ENCODE results near the gene CFH.
"Not testable (repeated sequence)": the region's sequence is repeated elsewhere in the genome, so short reads cannot be mapped to it uniquely, and the experiment has no call there.

CFH gene

GRCh38 chr1:196765019-196765740 lies 113.3 kb downstream of the CFH start:
- not testable (repeated sequence) for DNase-seq (ENCODE audit: low read depth in 3 of 3)

GRCh38 chr1:196769823-196770222 lies 118.0 kb downstream of the CFH start:
- not testable (repeated sequence) for DNase-seq (ENCODE audit: low read depth in 3 of 3)

GRCh38 chr1:196773713-196774112 lies 121.9 kb downstream of the CFH start:
- DNase-seq (ENCODE audit: low read depth in 3 of 3) = no peak

GRCh38 chr1:196774175-196774574 lies 122.3 kb downstream of the CFH start:
- no peak for DNase-seq (ENCODE audit: low read depth in 3 of 3)

GRCh38 chr1:196774603-196775002 lies 122.8 kb downstream of the CFH start, which contains the start of gene CFHR3:
TSS of gene CFHR3 (plus strand) at chr1:196774840. CDS start at chr1:196774887, 47 bp downstream.
- no peak for DNase-seq (ENCODE audit: low read depth in 3 of 3)

- DNase-seq (ENCODE audit: low read depth in 3 of 3) = no peak
Observed at GRCh38 chr1:196777603-196778002, 125.8 kb downstream of the CFH start.

GRCh38 chr1:196779093-196779492 lies 127.2 kb downstream of the CFH start:
- DNase-seq (ENCODE audit: low read depth in 3 of 3) = no peak

- not testable (repeated sequence) for DNase-seq (ENCODE audit: low read depth in 3 of 3)
Observed at GRCh38 chr1:196791252-196791651, 139.4 kb downstream of the CFH start.

GRCh38 chr1:196794103-196794502 lies 142.3 kb downstream of the CFH start:
- not testable (repeated sequence) for DNase-seq (ENCODE audit: low read depth in 3 of 3)
